ENCODE data around the gene COL9A1.

COL9A1 gene

GRCh38 chr6:70180183-70180900, 122.5 kb downstream of the COL9A1 start:
- no peak for DNase-seq (ENCODE audit: extremely low read depth in 1 of 2, low read depth in 1 of 2)

DNA sequence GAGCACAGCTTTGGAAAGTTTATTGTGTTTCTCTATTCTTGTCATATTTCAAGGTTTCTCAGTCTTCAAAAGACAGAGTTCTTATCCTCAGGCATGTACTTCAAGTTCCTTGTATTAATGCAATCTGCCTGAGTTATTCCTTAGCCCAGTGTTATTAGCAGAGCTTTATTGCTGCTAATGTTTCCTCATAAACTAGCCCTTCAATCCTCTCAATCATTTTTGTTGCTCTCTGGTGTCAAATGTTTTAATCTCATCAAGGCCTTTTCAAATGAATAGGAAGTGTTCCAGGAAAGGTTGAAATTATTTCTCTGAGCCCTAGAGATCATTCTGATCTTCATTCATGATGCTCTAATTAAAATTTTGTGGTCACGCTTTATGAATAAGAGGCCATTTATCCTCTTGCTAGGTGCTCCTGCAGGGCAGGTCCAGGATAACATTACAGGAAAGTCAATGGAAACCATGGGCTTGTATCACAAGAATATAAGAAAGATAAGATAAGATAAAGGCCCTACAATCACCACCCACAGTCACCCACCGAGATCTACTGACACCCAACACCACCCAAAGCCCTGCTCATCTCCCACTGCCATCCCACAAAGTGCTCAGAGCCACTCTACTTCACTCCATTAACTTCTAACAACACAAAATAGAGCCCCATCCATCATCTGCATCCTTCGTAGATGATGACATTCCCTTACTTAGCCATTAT, 125.9 kb downstream of the COL9A1 start:
- DNase-seq (ENCODE audit: extremely low read depth in 1 of 2, low read depth in 1 of 2) = no peak

DNA sequence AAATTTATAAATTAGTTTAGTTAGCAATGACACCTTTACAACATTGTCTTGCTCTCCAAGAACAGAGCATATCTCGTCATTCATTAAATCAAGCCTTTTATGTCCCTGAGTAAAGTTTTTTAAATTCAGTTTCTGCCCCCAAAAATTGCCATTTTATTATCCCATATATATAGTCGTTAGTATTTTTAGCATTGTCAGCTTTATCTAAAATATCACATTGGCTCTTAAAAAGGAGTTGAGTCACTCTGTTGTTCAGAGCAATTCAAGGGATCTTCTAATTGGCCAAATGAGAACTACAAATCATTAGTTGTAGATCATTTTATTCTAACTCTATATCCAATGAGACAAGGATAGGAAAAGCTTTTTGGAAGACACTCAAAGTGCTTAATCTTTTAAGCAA, 127.1 kb downstream of the COL9A1 start:
- DNase-seq (ENCODE audit: extremely low read depth in 1 of 2, low read depth in 1 of 2) = no peak

DNA sequence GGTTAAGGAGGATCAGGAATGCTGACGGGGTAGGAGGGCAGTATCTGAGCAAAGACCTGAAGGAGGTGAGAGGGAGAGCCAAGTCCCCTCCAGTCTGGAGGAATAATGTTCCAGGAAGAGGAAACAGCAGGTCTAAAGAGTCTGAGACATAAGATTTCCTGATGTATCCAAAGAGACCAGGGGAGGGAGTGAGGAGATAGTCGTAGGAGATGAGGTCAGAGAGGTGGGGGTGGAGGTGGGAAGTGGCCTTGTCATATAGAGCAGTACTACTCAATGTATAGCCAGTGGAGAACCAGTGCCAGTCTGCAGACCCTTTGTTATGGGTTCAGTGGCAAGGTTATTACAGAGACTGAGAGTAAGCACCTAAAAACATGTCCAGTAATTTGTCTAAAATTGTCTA, 130.6 kb downstream of the COL9A1 start:
- no peak for DNase-seq (ENCODE audit: extremely low read depth in 1 of 2, low read depth in 1 of 2)

DNA sequence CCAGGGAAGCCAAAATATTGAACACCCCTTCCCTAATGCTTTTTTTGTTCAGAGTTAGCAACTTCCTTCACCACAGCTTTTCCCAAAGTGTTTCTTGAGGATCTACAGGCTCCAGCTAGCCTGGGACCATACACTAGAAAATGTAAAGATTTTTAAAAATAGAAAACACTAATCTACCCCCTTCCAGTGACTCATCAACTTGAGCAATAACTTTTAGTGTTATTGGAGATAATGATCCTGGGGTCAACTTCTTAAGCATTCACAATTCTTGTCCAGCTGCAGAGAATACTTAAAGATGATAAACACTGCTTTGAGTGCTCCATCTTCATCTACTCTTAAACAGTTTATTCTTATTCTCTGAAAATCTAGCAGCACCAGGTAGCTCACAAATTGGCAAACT, 131.6 kb downstream of the COL9A1 start:
- no peak for DNase-seq (ENCODE audit: extremely low read depth in 1 of 2, low read depth in 1 of 2)

- no peak for DNase-seq (ENCODE audit: extremely low read depth in 1 of 2, low read depth in 1 of 2)
Measured at GRCh38 chr6:70168681-70169377, 134.1 kb downstream of the COL9A1 start.

Measured in stimulated activated CD8-positive, alpha-beta memory T cell treated with anti-CD3 and anti-CD28 coated beads, Interleukin-7, amount 100 ng/mL, for 48 hours (primary cell).